Dedifferentiated amniotic fluid mesenchymal stem cell (primary cell): ENCODE data around the gene NUP210.
"Not testable (repeated sequence)": the region's sequence is repeated elsewhere in the genome, so short reads cannot be mapped to it uniquely, and the experiment has no call there.

Experiments
- DNase-seq: peaks from one replicate; pipeline ENCODE4 v3.0.0-alpha.2; 2016; ENCODE audit errors: extremely low spot score

The NUP210 gene

DNA sequence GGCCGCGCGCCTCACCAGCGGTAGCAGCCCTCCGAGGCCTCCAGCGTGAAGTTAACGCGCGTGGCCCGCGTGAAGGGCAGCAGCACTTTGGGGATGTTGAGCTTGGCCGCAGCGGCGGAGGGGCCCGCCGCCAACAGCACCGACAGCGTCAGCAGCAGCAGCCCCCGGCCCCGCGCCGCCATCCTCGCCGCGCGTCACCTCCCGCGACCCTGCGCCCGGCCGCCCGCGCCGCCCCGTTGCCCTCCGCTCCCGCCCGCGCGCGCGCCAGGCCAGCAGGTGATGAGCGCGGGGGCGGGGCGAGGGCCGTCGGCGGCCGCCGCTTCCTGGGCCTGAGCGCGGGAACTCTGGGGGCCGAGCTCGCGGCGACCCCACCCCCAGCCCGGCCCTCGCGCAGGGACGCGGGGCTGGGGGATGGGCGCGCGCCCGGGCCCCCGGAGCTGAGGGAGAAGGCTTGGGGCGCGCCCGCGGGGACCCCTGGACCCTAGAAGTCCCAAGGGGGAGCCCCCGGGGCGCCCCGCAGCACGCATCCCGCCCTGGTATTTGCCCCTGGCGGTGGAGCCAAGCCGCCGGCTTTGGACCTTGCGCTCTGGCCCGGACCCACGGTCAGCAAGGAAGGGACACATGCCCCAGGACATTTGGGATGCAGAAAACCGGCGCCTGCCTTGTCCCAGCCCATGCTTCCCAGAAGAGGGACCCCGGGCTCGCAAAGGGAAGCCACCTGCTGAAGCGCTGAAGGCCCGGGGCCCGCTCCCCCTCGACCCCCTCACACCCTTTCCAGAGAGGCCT, at the start of gene NUP210:
TSS of gene NUP210 (minus strand) at position 278 of the 786 bp plus-strand sequence. CDS start at position 182, 96 bp downstream.
- DNase-seq: no peak

DNA sequence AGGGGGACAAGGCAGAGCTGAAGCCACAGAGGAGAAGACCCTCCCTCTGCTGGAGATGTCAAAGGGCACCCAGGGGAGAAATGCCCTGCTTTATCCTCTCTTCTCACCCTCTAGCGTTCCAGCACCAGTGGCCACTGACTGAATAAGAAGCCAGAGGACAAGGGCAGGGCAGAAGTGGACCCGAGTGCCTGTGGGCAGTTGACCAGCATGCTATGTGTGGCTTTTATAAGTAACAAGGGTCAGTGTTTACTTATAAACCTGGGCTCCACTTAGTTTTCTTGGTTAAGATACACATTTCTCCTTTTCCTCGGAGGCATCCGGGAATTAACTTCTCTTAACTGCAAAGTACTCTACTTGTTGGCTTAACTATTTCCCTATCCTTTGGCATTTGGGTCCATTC, 46.7 kb upstream of the NUP210 start:
- no peak for DNase-seq

DNA sequence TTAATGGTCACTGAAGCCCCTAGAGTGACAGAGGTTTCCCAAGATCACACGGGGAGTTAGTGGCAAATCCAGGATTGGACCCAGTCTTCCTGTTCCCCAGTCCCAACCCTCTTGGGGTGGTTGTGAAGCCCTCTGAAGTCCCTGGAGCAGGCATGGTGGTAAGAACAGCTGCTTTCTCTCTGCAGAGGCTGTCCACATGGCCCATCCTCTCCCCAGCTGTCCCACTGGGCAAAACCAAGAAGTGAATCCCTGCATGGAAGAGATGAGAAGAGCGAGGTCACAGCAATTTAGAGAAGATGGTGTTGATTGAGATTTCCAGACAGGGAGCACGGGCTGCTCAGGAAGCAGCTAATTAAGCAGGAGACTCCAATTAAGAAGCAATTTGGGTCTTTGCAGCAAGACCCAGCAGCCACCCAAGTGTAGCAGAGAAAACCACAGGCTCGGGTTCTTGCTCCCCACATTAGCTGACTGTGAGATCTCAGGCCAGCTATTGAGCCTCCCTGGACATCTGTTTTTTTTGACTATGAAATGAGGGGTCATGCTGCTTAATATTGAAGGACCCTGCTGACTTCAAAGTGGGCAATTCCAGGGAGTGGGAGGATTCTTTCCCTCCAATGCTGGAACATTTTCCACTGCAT, 45.2 kb upstream of the NUP210 start:
- no peak for DNase-seq

DNA sequence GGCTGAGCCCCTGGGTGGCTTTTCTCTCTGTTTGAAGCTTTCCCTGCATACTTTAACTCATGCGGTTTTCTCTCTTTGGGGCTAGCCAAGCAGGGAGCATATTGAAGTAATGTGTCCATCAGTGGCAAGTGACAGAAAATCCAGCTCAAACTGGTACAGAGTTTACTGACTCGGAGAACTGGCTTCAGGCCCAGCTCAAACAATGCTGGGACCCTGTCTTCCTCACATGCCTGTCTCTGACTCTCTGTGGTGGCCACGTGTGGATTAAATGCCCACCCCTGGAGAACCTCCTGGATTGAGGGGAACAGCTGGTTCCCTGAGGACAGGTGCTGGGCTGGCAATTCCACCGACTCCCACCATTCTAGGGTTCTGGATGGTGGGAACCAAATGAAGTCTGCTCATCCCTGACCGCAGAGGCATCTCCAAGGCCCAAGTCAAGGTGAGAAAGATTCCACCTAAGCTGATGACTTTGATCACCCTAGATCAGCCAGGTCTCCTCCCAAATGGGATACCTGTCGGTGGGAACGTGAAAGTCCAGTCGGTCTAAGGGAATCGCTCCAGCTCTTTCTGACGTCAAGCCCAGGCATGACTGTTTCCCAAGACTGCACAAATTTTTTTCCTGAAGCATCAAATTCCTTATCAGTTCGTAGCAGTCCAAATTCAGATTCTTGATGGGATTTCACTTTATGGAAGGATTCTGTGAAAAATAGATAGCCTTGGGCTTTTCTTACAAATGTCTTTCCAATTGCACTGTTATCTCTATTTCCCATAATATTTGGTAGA, 43.7 kb upstream of the NUP210 start:
- DNase-seq: no peak

DNA sequence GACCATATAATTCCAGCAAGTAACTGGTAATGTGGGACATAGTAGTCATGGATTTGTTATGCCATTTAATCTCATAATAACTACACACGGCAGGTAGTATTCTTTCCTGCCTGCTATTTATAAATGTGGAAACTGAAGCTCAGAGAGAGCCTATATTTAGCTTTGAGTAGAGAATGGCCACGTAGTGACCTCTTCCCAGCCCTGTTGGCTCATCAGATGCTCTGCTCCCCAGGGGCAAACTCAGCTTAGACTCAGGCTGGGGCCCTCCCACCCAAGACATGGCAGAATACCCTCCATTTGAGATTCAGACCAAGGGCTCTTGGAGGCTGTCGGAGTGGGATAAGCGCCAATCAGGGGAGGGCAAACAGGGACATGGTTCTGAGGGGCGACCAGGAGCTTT, 42.7 kb upstream of the NUP210 start:
- no peak for DNase-seq

DNA sequence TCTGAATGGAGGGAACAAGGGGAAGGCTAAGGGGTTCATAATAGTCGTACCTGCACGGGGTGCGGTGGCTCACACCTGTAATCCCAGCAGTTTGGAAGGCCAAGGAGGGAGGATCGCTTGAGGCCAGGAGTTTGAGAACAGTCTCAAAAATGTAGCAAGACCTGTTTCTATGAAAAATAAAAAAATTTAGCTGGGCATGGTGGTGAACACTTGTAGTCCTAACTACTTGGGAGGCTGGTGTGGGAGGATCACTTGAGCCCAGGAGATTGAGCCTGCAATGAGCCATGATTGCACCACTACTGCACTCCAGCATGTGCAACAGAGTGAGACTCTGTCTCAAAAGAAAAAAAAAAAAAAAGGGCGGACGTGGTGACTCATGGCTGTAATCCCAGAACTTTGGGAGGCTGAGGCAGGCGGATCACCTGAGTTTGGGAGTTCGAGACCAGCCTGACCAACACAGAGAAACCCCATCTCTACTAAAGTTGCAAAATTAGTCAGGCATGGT, 42.1 kb upstream of the NUP210 start:
- DNase-seq: no peak

DNA sequence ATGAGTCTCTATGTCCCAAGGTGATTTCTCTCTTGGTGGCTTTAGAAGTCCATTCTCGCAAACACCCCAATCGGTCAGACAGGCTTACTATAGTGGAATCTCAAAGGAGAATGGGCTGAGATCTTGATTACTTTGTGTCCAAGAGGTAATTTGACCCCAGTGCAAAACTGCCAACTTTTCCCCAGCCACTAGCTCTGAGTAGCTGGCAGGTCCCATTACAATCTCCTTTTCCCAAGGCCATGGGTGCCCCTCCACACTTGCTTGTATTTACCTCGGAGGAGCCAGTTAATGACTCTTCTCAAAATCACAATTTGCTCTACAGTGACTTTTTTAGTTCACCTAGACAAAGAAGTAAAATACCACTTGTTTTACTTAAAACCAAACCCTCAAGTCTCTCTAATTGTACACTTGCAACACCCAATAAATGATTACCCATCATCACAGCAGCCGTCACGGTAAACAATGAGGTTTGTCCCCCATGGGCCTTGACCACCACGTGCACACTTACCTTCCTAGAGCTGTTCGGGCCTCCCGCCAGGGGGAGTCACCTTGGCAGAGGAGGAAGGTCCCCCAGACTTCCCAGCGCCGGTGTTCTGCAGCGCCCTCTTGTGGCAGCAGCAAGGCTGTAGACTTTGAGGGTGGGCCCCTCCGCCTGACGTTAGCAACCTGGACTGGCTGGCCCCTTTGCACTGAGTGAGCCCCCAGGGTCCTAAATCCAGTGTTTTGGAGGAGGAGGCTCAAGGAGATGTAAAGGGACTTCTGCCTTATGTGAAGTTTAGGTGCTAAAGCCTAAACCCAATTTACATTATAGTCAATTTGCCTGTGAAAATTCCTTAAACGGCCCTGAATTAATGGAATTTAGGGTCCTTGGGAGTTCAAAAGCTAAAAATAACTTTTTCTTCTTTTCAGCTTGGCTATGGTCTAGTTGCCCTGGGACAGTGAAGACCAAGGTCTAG, 41.3 kb upstream of the NUP210 start:
- DNase-seq: no peak

DNA sequence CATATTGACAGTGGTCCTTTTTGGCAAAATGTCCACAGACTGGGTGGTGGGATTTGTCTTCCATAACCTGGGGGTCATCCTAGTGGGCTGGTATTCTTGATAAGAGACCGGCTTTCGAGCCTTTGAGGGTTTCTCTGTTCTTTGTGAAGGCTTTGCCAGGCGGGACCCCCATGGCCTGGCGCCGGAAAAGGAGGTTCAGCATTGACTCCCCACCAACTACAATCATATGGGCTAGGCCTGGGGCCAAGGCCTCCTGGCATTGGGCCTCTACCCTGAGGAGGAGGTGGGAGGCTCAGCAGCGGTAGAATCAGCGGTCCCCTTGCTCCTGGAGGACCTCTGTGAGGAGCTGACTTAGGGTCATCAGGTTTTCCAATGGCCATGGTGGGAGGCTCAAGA, 40.2 kb upstream of the NUP210 start:
- no peak for DNase-seq

DNA sequence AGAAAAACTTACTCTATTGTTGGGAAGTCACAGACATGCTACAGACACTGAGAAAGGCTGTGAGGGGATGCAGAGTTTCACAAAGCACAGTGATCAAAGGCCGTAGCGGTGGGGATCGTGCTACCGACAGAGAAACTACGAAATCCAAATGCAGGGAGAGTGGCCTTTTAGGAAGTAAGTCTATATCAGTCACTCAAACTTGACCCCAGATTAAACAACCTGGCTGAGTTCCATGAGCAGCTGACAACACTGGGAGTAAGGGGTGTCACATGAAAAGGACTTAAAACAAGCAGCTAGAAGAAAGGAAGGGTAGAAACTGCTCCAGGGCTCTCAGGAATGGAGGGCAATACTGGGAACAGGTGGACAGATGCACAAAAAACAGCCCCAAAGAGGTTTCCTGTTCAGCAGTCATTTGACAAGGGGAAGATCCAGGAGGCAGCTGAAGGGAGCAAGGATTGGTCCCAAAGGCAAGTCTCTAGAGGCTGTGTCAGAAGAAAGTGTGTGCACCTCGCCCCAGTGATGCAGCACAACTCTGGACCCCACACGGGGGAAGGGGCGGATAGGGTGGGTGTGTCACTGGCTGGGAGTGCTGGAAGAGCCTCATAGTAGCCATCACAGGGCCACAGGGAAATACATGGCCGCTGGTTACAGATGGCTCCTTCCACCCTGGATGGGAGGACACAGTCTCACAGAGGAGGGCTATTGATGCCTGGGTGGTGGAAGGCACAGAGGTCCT, 39.7 kb upstream of the NUP210 start:
- DNase-seq: no peak

DNA sequence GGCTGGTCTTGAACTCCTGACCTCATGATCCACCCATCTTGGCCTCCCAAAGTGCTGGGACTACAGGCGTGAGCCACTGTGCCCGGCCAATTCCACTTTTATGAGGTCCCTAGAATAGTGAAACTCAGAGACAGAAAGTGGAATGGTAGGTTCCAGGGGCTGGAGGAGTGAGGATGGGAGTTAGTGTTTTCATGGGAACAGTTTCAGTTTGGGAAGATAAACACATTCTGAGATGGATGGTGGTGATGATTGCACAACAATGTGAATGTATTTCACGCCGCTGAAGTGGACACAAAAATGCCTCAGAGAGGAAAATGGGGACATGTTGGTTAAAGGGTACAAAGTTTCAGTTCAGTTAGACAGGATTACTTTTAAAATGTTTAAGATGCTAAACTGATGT, 37.5 kb upstream of the NUP210 start:
- DNase-seq: no peak

DNA sequence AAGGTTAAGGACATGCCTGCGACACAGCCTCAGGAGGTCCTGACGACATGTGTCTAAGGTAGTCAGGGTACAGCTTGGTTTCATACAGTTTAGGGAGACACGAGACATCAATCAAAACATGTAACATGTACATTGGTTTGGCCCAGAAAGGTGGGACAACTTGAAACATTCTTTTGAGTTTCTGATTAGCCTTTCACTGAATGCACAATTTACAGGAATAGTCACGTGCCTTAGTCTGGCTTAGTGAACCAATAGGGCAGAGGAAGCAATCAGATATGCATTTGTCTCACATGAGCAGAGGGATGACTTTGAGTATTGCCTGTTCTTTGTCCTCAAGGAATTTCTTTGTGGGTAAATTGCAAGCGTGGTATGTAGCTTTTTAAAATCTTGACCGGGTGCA, 35.5 kb upstream of the NUP210 start:
- DNase-seq: no peak

DNA sequence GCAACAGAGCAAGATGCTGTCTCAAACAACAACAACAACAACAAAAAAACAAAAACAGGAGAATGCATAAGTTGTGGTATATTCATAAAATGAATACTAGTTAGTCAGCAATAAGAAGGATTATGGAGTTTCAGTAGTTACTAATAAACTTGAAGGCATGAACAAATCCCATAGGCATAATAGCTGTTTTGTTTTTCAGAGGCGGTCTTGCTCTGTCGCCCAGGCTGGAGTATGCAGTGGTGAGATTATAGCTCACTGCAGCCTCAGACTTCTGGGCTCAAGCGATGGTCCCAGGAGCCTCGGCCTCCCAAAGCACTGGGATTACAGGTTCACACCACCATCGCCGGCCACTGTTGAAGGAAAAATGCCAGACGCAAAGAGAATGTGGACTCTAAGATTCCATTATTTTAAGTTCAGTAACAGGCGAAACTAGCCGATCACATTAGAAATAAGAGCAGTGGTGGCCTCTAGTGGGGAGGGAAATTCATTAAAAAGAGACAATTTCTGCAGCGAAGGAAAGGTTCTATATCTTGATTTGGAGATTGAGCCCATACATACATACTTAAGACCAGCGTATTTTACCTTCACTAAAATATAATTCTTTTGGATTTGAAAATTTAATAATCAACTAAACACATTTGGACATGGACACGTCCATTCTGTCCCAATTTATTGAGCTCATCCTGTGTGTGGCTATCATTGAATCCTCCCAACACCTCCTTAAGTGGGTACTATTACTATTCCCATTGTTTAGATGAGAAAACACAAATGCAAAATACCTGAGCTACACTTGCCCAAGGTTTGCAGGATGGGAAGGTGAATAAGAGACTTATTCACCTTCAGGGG, 32.6 kb upstream of the NUP210 start:
- DNase-seq: peak; percentile 43

DNA sequence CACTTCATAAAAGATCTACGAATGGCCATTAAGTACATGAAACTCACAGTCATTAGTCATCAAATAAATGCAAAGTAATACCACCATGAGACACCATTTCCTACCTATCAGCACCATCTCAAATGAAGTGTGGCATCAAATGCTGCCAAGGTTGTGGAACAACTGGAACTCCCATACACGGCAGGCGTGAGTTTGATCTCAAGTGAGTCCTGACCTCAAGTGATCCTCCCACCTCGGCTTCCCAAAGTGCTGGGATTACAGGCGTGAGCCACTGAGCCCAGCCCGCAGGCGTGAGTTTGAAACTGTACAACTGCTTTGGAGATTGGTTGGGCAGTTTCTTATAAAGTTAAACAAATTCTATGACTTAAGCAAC, 31.2 kb upstream of the NUP210 start:
- DNase-seq: peak; percentile 17

DNA sequence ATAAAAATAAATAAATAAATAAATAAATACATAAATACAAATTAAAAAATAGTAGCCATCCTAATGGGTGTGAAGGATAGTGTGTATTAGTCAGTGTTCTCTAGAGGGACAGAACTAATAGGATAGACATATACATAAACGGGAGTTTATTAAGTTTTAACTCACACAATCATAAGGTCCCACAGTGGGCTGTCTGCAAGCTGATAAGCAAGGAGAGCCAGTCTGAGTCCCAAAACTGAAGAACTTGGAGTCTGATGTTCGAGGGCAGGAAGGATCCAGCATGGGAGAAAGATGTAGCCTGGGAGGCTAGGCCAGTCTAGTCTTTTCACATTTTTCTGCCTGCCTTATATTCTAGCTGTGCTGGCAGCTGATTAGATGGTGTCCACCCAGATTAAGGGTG, 22.8 kb upstream of the NUP210 start:
- DNase-seq: not testable (repeated sequence)

DNA sequence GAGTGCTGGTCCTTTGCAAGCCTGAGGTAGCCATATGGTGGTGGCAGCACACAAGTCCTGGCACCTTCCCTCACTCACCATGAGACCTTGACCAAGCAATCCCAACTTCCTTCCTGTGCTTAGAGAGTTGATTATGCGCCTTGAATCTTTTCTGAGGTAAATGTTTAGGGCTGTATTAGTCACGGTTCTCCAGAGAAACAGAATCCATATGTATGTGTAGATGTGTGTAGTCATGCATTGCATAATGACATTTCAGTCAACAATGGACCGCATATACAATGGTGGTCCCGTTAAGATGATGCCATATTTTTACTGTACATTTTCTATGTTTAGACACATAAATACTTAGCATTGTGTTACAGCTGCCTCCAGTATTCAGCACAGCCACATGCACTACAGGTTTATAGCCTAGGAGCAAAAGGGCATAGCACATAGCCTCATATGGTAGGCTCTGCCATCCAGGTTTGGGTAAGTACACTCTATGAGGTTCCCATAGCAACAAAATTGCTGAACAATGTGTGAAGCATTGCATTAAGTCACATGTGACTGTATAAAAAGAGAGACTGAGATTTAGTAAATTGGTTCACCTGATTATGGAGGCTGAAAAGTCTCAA, 20.2 kb upstream of the NUP210 start:
- no peak for DNase-seq

DNA sequence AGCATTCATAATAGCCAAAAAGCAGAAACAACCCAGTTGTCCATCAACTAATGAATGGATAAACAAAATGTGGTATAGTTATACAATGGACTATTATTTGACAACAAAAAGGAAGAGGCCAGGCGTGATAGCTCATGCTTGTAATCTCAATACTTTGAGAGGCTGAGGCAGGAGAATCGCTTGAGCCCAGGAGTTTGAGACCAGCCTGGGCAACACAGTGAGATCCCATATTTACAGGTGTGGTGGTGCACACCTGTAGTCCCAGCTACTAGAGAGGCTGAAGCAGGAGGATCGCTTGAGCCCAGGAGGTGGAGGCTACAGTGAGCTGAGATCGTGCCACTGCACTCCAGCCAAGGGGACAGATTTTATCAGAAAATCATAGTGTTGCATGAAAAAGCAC, 16.1 kb upstream of the NUP210 start:
- not testable (repeated sequence) for DNase-seq

DNA sequence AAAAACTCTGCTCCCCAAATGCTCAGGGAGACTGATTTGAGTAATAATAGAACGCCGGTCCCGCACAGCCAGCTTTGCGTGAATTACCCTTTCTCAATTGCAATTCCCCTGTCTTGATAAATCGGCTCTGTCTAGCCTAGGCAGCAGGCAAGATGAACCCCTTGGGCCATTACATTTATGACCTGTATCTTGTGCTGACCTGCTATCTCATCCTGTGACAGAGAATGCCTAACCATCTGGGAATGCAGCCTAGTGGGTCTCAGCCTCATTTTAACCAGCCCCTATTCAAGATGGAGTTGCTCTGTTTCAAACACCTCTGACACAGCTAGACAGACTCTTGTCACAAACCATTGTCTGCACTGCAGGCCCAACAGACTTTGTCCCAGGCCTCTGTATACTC, 13.8 kb upstream of the NUP210 start:
- DNase-seq: no peak

DNA sequence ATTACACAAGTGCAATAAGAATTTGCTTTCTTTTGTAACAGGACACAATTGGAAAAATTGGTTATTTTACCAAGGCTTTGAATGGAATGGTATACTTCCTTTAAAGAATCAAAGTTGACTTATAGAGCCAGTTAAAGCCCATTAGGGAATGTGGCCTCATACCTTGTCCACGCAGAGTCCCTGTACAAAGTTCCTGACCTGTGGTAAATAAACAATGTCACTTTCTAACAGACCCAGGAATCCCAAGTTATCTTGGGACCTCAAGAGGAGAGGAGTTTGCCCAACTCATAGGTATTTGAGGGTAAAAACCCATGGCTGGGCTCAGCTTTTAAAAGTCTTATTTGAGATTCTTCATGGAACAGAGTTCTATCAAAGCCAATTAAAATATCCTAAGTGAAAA, 12.0 kb upstream of the NUP210 start:
- no peak for DNase-seq

DNA sequence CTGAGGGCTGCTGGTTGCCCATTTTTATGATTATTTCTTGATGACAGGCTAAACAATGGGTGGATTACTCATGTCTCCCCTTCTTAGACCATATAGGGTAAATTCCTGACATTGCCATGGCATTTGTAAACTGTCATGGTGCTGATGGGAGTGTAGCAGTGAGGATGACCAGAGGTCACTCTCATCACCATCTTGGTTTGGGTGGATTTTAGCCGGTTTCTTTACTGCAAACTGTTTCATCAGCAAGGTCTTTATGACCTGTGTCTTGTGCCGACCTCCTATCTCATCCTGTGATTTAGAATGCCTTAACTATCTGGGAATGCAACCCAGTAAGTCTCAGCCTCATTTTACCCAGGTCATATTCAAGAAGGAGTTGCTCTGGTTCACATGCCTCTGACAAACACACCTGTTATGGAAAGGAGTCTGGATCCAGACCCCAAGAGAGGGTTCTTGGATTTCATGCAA, 10.3 kb upstream of the NUP210 start:
- not testable (repeated sequence) for DNase-seq
